NCI-H82 treated with DMSO at 0.1 percent for 48 hours (cell line): Measurements from ENCODE around the gene HSPA1A.
A peak's percentile ranks its signal among the peaks of the same experiment; 100 is the strongest.
"Not testable (repeated sequence)": the region's sequence is repeated elsewhere in the genome, so short reads cannot be mapped to it uniquely, and the experiment has no call there.

ENCODE experiments used
- DNase-seq: peaks from one replicate; lab custom pipeline; 2025; ENCODE audit not compliant: unreplicated experiment; lab: John Stamatoyannopoulos, UW

HSPA1A gene

GRCh38 chr6:31781244-31782125, 33.9 kb upstream of the HSPA1A start:
- no peak for DNase-seq

- no peak for DNase-seq
These were observed 33.1 kb upstream of the HSPA1A start for GRCh38 chr6:31782126-31782855.

- DNase-seq, result no peak
These were observed 31.0 kb upstream of the HSPA1A start for GRCh38 chr6:31784098-31784925.

GRCh38 chr6:31785475-31785874, 29.9 kb upstream of the HSPA1A start:
- no peak for DNase-seq

GRCh38 chr6:31791324-31792089, 23.8 kb upstream of the HSPA1A start:
- DNase-seq, result peak; percentile 66

- DNase-seq, result no peak
These were observed 23.3 kb upstream of the HSPA1A start for GRCh38 chr6:31792090-31792374.

GRCh38 chr6:31792761-31793171, 22.6 kb upstream of the HSPA1A start:
- no peak for DNase-seq

GRCh38 chr6:31793927-31794245, 21.5 kb upstream of the HSPA1A start:
- DNase-seq, result not testable (repeated sequence)

GRCh38 chr6:31794294-31794865, 21.0 kb upstream of the HSPA1A start:
- peak; percentile 40 for DNase-seq

- no peak for DNase-seq
These were observed 20.3 kb upstream of the HSPA1A start for GRCh38 chr6:31794866-31795615.

- peak; percentile 76 for DNase-seq
These were observed 19.6 kb upstream of the HSPA1A start, which contains the start of gene VARS1 for GRCh38 chr6:31795616-31796298. TSS of gene VARS1 (minus strand) at chr6:31795752. CDS start at chr6:31795217, 535 bp downstream.

GRCh38 chr6:31796993-31797385, 18.4 kb upstream of the HSPA1A start:
- DNase-seq, result no peak

- no peak for DNase-seq
These were observed 17.8 kb upstream of the HSPA1A start for GRCh38 chr6:31797588-31797987.

GRCh38 chr6:31799781-31800180, 15.6 kb upstream of the HSPA1A start:
- no peak for DNase-seq

- not testable (repeated sequence) for DNase-seq
These were observed 14.1 kb upstream of the HSPA1A start for GRCh38 chr6:31801031-31801927.

GRCh38 chr6:31805939-31806469, 9.3 kb upstream of the HSPA1A start:
- no peak for DNase-seq

- peak; percentile 92 for DNase-seq
These were observed 8.7 kb upstream of the HSPA1A start, which contains the start of gene LSM2 for GRCh38 chr6:31806470-31807272. TSS of gene LSM2 (minus strand) at chr6:31806966. CDS start at chr6:31806757, 209 bp downstream.
